GM12801 (cell line): ENCODE measurements around the gene KRTAP7-1.

Experiments
- TF ChIP-seq, protein P1 (sequence below): IDR thresholded peaks from one replicate; pipeline ENCODE4 v1.5.1; 2011; ENCODE audit warnings: control low read depth; ENCODE audit not compliant: insufficient read length; ENCODE audit errors: extremely low read depth

KRTAP7-1 gene

DNA sequence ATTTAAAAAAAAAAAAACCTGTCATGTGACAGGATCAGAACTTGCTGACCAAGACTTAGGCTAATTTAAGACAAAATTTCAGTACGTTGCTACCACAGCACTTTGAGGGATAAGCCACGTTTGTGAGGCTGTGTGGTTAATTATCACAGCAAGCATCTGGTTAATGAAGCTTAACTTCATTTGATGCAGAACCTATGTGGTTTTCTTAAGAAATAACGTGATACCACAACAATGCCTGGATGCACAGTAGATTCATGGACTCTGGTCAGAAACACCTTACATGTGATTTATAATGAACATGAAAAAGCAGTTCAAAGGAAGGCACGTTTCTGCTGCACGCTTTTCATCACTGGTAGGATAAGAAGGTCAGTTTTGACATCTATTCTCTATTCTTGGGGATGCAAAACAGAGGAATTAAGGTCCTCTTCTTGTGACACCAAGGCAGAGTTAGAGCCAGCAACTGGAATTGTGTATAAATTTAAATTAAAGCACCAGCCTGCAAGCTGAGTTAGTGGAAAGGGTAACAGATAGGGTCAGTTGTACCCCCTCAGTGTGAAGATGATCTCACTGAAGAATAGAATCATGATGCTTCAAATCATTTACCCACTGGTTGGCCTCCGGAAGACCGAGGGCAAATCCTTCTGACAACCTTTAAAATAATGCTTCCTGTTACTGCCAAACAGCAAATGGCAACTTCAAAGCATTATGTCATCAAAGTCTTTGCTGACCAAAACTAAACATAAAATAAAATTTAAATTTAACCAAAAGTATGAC is 10.5 kb downstream of the KRTAP7-1 start:
- TF ChIP-seq, protein P1, sequence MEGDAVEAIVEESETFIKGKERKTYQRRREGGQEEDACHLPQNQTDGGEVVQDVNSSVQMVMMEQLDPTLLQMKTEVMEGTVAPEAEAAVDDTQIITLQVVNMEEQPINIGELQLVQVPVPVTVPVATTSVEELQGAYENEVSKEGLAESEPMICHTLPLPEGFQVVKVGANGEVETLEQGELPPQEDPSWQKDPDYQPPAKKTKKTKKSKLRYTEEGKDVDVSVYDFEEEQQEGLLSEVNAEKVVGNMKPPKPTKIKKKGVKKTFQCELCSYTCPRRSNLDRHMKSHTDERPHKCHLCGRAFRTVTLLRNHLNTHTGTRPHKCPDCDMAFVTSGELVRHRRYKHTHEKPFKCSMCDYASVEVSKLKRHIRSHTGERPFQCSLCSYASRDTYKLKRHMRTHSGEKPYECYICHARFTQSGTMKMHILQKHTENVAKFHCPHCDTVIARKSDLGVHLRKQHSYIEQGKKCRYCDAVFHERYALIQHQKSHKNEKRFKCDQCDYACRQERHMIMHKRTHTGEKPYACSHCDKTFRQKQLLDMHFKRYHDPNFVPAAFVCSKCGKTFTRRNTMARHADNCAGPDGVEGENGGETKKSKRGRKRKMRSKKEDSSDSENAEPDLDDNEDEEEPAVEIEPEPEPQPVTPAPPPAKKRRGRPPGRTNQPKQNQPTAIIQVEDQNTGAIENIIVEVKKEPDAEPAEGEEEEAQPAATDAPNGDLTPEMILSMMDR = no peak

DNA sequence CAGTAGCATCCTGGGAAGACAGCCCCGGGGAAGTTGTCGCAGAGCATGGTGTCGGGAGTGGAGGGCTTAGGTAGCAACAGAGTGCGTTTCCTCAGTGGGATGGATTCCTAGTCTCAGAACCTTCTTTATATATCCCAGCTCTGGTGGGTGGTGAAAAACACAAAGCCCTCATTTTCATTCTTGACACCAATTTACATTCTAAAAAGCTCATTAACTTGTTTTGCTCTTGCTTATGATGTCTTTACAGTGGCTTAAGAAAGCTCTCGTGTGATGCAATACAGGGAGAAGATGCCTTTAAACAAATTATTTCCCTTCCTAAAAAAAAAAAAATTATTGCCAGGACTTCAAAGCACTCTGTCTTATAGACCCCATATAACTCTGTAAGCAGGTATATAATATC is 16.4 kb downstream of the KRTAP7-1 start, which contains the start of gene KRTAP8-1:
Gene KRTAP8-1, minus strand, starts transcription at position 101 of the 400 bp plus-strand sequence. Its CDS starts 54 bp downstream, at position 47.
- TF ChIP-seq, protein P1 = no peak

DNA sequence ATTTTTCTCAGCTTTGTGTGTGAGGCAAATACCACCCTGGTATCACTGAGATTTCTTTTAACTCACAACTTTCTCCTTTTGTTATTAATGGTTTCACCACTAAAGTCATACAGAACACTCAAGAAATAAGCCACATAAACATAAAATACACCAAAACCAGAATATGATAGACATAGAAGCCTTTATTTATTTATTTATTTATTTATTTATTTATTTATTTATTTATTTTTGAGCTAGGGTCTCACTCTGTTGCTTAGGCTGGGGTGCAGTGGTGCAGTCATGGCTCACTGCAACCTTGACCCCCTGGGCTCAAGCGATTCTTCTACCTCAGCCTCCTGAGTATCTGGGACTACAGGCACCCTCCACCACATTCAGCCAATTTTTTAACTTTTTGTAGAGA is 29.0 kb downstream of the KRTAP7-1 start:
- TF ChIP-seq, protein P1 = no peak

DNA sequence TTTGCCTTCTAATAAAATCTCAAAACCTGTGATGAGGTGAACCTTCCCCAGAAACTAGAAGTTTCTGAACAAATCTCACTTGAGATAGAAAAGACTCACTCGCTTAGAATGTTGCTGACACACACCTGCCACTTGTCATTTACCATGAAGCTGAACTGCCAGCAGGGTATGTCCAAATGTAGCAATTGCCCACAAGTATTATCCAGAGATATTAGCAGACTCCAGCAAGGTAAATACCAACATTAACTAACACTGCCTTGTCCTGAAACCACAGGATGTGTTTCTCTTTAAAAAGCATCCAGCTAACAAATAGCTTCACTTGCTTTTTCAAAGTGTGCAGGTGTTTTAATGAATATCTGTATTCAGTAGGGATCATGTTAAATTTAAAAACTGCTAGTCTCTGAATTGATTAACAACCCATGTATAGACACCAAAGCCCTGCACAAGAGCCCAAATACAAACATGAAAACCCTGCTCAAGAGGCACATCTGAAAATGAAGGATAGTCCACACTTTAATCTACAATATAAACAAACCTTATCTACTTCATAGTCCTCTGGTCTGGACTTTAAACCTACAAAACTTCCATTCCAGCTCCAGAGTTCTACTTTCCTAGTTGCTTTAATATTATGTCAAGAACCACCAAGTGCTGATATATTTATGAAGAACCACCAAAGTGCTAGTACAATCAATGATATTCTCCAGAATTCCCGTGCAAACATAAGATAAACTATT is 35.8 kb downstream of the KRTAP7-1 start:
- TF ChIP-seq, protein P1 = no peak

DNA sequence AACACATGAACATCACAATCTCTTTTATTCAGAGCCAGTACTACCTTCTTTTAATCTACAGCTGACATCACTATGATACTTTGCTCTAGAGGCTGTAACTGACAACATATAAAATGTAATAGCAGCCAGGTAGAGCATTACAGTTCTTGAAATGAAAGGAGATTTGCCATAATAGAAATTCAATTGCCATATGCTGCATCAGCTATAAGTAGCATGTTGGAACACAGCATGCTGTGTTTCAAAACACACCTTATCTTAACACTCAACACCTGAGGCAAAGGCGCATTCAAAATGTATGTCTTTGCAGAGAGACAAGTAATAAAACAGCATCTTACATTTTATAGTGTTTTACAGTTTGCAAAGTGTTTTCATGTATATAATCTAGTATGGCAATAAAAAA is 50.3 kb downstream of the KRTAP7-1 start:
- TF ChIP-seq, protein P1 = no peak
